GM08714 (cell line): ENCODE measurements around the gene CPNE4.

Source experiments
- H3K4me3 ChIP-seq: fragments of 200-500 bp; sonication (Bioruptor generic); 2 replicates; pipeline ENCODE4 v1.5.1; 2014; ENCODE audit warnings: mild to moderate bottlenecking, low read length, inconsistent platforms
- ZNF274 ChIP-seq: IDR thresholded peaks from 2 replicates; pipeline ENCODE4 v1.6.1; 2012; ENCODE audit warnings: mild to moderate bottlenecking, low read depth, low read length

The CPNE4 gene

DNA sequence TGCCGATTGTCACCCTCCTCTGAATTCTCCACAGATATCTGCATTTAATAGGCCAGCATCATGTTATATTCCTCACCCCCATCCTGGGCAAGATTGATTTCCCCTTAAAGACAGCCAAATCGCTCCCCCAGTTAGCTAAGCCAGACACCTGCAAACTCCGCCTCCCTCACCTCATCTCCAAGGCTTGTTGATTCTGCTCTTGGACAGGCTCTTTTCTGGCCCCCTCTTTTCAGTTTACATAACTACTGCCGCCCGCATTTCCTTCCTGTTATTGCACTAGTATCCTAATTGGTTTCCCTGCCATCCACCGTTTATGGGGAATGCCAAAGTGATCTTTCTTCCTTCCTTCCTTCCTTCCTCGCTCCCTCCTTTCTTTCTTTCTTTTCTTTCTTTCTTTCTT lies 317.3 kb downstream of the CPNE4 start:
- no peak for TF ChIP-seq ZNF274

DNA sequence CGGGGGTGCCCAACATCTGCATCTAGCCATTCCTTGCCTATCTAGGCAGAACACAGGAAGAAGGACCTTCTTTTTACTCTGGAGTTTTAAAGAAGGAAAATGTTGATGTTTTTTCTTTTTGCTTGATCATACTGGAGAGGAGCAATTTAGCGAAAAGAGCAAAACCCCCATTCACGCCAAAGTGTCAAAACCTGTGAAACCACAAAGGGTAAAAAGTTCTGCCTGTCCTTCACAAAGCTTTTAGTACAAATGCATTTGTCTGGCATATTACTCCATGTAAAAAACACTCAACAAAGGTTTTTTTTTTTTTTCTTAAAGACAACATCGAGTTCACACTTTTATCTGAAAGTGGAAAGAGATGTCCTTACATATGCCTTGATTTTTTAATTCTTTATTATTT lies 317.9 kb downstream of the CPNE4 start:
- H3K4me3 ChIP-seq, result no peak overlapping the region
- no peak for TF ChIP-seq ZNF274

More for the DNA sequence above, 317.3 kb downstream of the CPNE4 start:
- no peak overlapping the region for H3K4me3 ChIP-seq

DNA sequence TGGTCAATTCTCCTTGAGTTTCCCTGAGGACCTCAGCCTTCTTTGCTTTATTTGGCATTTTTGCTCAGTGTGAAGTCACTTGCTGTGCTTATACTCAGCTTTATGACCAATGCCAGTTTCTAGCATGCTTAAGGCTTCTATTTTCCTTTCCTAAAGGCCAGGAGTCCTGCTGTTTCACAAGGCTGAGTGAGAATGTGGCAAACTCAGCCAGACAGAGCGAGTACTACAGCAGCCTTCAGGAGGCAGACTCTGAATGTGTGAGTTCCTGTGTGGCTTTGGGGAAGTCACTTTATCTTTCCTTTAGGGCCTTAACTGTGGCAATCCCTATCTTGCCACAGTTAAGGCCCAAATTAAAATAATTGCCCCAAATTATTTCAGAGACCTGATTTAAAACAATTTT lies 318.8 kb downstream of the CPNE4 start:
- H3K4me3 ChIP-seq, result no peak overlapping the region
- TF ChIP-seq ZNF274, result no peak

GRCh38 chr3:131714585-131715220 lies 320.1 kb downstream of the CPNE4 start:
- no peak overlapping the region for H3K4me3 ChIP-seq
- TF ChIP-seq ZNF274, result no peak

- TF ChIP-seq ZNF274, result no peak
- H3K4me3 ChIP-seq, result no peak overlapping the region
Observed at GRCh38 chr3:131713416-131714123, 321.2 kb downstream of the CPNE4 start.

DNA sequence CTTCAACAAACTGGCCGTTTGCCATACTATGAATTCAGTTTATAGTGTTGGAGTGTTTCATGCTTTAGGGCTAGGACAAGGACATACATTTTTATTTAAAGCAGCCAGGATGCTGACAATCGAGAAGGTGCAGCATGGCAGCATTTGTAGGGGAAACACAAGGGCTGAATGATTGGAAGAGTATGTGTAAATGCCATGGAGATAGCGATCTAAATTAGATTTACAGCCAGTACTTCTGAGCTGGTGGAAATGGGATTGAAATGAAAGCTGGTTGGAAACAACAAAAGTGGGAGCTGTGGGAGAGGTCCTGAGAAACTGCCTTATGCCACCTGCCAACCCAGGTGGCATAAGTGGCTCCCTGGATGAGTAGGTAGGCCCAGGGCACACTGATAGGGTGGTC lies 322.2 kb downstream of the CPNE4 start:
- no peak for TF ChIP-seq ZNF274
- no peak overlapping the region for H3K4me3 ChIP-seq

DNA sequence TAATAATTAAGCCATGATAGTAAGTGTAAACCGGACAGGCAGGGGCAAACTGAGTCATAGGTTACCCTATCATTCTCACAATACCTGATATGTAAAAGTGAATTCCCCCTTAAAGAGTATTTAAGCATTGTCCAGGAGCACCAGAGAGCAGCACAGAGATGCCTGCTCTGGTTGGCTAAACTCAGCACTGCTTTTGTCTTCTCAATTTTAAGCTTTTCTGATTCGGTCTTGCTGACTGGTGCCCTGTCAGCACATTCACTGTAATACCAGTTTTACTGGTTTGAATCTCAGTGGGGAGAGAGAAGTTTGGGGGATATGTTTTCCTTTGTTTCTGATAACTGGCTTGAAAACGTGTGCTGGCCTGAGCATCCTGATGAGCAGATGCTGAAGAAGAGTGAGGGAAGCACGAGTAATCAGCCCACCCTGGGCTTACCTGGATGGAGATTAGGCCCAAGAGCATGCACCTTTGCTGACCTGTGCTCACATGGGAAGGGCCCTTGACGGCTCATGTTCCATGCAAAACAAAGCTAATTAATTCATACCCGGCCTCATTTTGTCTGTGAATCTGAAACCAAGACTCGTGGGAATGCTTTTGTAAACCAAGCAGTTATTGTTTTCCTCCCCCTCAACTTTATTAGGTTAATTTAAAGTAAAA lies 323.6 kb downstream of the CPNE4 start:
- H3K4me3 ChIP-seq, result no peak overlapping the region
- TF ChIP-seq ZNF274, result no peak

- H3K4me3 ChIP-seq, result no peak overlapping the region
- TF ChIP-seq ZNF274, result no peak
Observed at GRCh38 chr3:131708241-131708640, 326.6 kb downstream of the CPNE4 start.

- no peak overlapping the region for H3K4me3 ChIP-seq
- TF ChIP-seq ZNF274, result no peak
Observed at GRCh38 chr3:131705558-131706051, 329.2 kb downstream of the CPNE4 start.

DNA sequence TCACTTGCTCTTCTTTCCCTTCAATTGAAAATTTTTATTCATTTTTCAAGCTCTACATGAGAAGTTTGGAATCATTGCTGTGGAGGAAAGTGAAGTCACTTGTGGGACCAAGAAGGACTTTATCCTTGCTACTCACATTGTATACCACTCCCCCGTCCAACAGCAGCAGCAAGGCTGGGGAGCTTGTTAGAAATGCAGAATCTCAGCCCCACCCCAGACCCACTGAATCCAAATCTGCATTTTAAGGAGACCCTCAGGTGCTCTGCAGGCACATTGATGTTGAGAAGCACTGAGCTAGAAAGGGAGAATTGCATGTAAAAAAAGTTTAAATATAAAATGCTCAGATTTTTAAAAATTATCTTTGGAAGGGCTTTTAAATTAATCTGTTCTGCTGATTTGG lies 329.7 kb downstream of the CPNE4 start:
- H3K4me3 ChIP-seq, result no peak overlapping the region
- no peak for TF ChIP-seq ZNF274

DNA sequence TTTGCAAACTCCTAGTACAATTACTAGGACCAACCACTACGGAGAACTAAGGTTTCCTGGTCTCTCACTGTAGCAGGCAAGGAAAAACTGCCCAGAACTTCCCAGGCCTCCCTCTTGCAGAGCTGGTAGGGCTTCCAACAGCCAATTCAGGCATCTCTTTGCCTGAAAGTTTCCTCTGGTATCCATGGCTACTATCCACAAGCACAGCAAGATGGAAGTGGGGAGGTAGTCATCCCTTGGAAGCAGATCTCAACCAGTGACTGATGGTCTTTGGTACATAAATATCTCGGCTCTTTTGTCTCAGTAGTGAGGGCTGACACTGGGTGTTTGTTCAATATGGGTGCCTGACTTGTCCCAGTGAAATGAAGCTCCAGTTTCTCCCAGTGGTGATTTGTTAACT lies 330.7 kb downstream of the CPNE4 start:
- H3K4me3 ChIP-seq, result no peak overlapping the region
- no peak for TF ChIP-seq ZNF274

GRCh38 chr3:131702146-131702545 lies 332.7 kb downstream of the CPNE4 start:
- no peak overlapping the region for H3K4me3 ChIP-seq
- TF ChIP-seq ZNF274, result no peak

- TF ChIP-seq ZNF274, result no peak
Observed at GRCh38 chr3:131701153-131701770, 333.6 kb downstream of the CPNE4 start.

DNA sequence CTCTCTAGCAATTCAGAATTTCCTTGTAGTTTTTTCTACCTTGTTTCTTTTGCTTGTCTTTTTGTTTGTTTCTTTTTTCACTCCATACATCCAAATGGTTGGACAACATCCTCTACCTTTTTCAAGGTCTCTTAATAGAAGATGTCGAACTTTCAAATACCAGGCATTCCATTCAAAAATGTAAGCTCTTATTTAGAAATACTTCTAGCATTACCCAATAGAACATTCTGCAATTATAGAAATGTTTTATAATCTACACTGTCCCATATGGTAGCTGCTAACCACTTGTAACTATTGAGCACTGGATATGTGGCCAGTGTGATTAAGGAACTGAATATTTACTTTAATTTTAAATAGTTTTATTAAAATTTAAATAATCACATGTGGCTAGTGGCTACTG lies 335.8 kb downstream of the CPNE4 start:
- no peak for TF ChIP-seq ZNF274
- H3K4me3 ChIP-seq, result no peak overlapping the region

More at GRCh38 chr3:131701153-131701770, 333.6 kb downstream of the CPNE4 start:
- H3K4me3 ChIP-seq, result no peak overlapping the region
